ENCODE data around the gene RSRP1. TPM values are rescaled to one million over a fixed set of nuclear protein-coding genes. Genes with fewer than 3 reads are reported as not detected.

RSRP1 gene
- polyA plus RNA-seq, 2 of the 4 experiments (the other 2 are of a cell fraction), result 34.5 to 50.6 TPM

DNA sequence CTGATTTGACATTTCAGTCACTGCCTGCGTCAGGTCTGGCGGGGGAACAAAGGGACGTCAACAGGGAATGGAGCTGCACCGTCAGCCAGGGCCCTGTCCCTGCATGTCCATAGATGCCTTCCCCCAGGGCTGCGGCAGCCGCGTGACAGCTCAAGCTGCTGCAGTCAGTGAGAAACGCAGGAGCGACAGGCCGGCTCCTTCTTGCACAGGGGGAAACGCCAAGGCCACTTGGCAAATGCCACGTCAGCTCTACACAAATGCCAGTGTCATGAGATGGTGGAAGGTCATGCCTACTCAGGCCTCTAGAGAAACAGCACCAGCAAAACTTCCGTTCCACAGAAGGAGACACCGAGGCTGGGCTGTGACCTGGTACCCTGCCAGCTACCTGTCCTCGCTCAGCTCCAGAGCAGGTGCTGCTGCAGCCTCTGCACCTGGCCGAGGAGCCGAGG lies 52.7 kb downstream of the RSRP1 start:
- Histone ChIP-seq H3K4me3 (no peak overlapping the region), H3K4me2 (no peak overlapping the region), H3K4me1 (no peaks in the 10 kb centered on the region), H3K27ac (no peak overlapping the region), H3K9me3 (no peaks in the 10 kb centered on the region)
- FAIRE-seq, result no peak
- WGBS (ENCODE audit: missing lambda C conversion rate), result 81% methylated on average over 6 of the region's 17 CpGs
- POLR2A ChIA-PET, result no interaction called here
- CTCF ChIA-PET, result interaction anchor here (1.4 to 3.1 kb wide), 2 partner anchors 10 to 344 kb away, joined by 8 to 19 read pairs; no protein-coding TSS in a partner anchor
- ATAC-seq, result no peak
- DNase-seq (ENCODE audit: low read depth in 1 of 2, low spot score in 1 of 2), result no peak
- TF ChIP-seq MAZ (IDR thresholded peaks at IDR 0.05; ENCODE audit: borderline replicate concordance, low read depth, low read length) (no peak), RFX5 (IDR thresholded peaks at IDR 0.05) (no peak), SMC3 (IDR thresholded peaks at IDR 0.05) (no peak)
- TF ChIP-seq, protein P1, sequence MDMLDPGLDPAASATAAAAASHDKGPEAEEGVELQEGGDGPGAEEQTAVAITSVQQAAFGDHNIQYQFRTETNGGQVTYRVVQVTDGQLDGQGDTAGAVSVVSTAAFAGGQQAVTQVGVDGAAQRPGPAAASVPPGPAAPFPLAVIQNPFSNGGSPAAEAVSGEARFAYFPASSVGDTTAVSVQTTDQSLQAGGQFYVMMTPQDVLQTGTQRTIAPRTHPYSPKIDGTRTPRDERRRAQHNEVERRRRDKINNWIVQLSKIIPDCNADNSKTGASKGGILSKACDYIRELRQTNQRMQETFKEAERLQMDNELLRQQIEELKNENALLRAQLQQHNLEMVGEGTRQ (IDR thresholded peaks at IDR 0.05), result no peak

DNA sequence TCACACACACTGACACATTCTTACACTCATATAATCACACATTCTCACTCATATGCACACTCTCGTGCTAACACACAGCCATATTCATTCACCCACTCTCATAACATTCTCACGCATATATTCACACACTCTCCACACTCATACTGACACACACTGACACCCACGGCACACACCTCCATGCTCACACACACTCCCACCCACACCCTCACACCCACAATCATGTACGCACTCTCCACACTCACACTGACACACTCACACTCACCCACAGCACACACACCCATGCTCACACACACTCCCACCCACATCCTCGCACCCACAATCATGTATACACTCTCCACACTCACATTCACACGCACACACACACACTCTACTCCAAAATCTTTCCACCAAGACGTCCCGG lies 53.2 kb downstream of the RSRP1 start:
- POLR2A ChIA-PET, result no interaction called here
- no peak overlapping the region for H3K27ac ChIP-seq
- FAIRE-seq (no peak), DNase-seq (ENCODE audit: low read depth in 1 of 2, low spot score in 1 of 2) (no peak), ATAC-seq (no peak)
- TF ChIP-seq BHLHE40 (IDR thresholded peaks at IDR 0.05; ENCODE audit: low read depth, low read length), result no peak
- TF ChIP-seq SREBF2 (IDR thresholded peaks at IDR 0.05), result no peak
- TF ChIP-seq, protein P2, sequence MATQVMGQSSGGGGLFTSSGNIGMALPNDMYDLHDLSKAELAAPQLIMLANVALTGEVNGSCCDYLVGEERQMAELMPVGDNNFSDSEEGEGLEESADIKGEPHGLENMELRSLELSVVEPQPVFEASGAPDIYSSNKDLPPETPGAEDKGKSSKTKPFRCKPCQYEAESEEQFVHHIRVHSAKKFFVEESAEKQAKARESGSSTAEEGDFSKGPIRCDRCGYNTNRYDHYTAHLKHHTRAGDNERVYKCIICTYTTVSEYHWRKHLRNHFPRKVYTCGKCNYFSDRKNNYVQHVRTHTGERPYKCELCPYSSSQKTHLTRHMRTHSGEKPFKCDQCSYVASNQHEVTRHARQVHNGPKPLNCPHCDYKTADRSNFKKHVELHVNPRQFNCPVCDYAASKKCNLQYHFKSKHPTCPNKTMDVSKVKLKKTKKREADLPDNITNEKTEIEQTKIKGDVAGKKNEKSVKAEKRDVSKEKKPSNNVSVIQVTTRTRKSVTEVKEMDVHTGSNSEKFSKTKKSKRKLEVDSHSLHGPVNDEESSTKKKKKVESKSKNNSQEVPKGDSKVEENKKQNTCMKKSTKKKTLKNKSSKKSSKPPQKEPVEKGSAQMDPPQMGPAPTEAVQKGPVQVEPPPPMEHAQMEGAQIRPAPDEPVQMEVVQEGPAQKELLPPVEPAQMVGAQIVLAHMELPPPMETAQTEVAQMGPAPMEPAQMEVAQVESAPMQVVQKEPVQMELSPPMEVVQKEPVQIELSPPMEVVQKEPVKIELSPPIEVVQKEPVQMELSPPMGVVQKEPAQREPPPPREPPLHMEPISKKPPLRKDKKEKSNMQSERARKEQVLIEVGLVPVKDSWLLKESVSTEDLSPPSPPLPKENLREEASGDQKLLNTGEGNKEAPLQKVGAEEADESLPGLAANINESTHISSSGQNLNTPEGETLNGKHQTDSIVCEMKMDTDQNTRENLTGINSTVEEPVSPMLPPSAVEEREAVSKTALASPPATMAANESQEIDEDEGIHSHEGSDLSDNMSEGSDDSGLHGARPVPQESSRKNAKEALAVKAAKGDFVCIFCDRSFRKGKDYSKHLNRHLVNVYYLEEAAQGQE (IDR thresholded peaks at IDR 0.05), result no peak
- TF ChIP-seq RARB (CRISPR knock-in tag; IDR thresholded peaks at IDR 0.05), result no peak
- no peak for TF ChIP-seq ZSCAN20 (CRISPR knock-in tag; IDR thresholded peaks at IDR 0.05)
- TF ChIP-seq NPAS2 (CRISPR knock-in tag; IDR thresholded peaks at IDR 0.05; ENCODE audit: borderline replicate concordance), result no peak
- TF ChIP-seq RCOR1 (IDR thresholded peaks at IDR 0.05; ENCODE audit: low read depth, low read length), result no peak
- no peak for TF ChIP-seq MAZ (IDR thresholded peaks at IDR 0.05; ENCODE audit: borderline replicate concordance, low read depth, low read length)
- TF ChIP-seq ZNF302 (CRISPR knock-in tag; IDR thresholded peaks at IDR 0.05), result no peak
- TF ChIP-seq ZC3H11A (IDR thresholded peaks at IDR 0.05), result no peak
- TF ChIP-seq CBX8 (IDR thresholded peaks at IDR 0.05), result no peak
- no peak for TF ChIP-seq PHF8 (IDR thresholded peaks at IDR 0.05; ENCODE audit: borderline replicate concordance, low read depth)
- no peak for TF ChIP-seq GATA3 (IDR thresholded peaks at IDR 0.05; ENCODE audit: borderline replicate concordance)
- no peak for TF ChIP-seq HOXA7 (CRISPR knock-in tag; IDR thresholded peaks at IDR 0.05)
- TF ChIP-seq, protein P1 (IDR thresholded peaks at IDR 0.05), result no peak
- TF ChIP-seq EHMT2 (IDR thresholded peaks at IDR 0.05; ENCODE audit: low read depth), result no peak
- no peak for TF ChIP-seq CEBPB (IDR thresholded peaks at IDR 0.05)
- TF ChIP-seq MAFK (IDR thresholded peaks at IDR 0.05; ENCODE audit: partially characterized antibody), result no peak
- TF ChIP-seq CHD2 (IDR thresholded peaks at IDR 0.05; ENCODE audit: low read length, partially characterized antibody), result no peak
- CTCF ChIA-PET, result interaction anchor here (1.6 to 3.1 kb wide), 2 partner anchors 11 to 93 kb away, joined by 5 to 19 read pairs; no protein-coding TSS in a partner anchor
- 81% methylated on average over 8 of the region's 8 CpGs for WGBS (ENCODE audit: missing lambda C conversion rate)
- H3K9me3 ChIP-seq, result no peaks in the 10 kb centered on the region
- no peak overlapping the region for H3K4me2 ChIP-seq
- no peak overlapping the region for H3K4me3 ChIP-seq
- no peaks in the 10 kb centered on the region for H3K4me1 ChIP-seq
